HEK293 (cell line): ENCODE measurements around the gene ANO9.

Experiments
- CTCF ChIA-PET: fragments of 350-600 bp; formaldehyde crosslinking; extraction: SDS; loops from one replicate; lab custom pipeline; 2021; ENCODE audit warnings: antibody characterized with exemption; lab: Yijun Ruan, JAX
- POLR2A ChIA-PET: fragments of 300-600 bp; formaldehyde crosslinking; extraction: SDS; loops from one replicate; lab custom pipeline; 2020; ENCODE audit warnings: antibody characterized with exemption, inconsistent platforms; lab: Yijun Ruan, JAX
- H3K27ac ChIP-seq: fragments of 200-500 bp; sonication (Bioruptor generic); 2 replicates; pipeline ENCODE4 v1.5.1; 2014; ENCODE audit warnings: low read depth, low read length, control low read depth, inconsistent platforms; ENCODE audit errors: extremely low read depth
- H3K36me3 ChIP-seq, 2 experiments: fragments of 200-500 bp in 1 of 2; sonication (Bioruptor generic) in 1 of 2; 1 replicate in 1 of 2; 2 replicates in 1 of 2; pipeline ENCODE4 v1.5.1; 2014 to 2017; ENCODE audit warnings: inconsistent platforms in 2 of 2, low read length in 2 of 2; ENCODE audit not compliant: control insufficient read depth in 2 of 2, insufficient read depth in 1 of 2
- H3K4me1 ChIP-seq: fragments of 200-500 bp; sonication (Bioruptor generic); 2 replicates; pipeline ENCODE4 v1.5.1; 2014; ENCODE audit warnings: mild to moderate bottlenecking, low read length, inconsistent platforms; ENCODE audit not compliant: control insufficient read depth, insufficient read depth
- H3K4me3 ChIP-seq: 2 replicates; pipeline ENCODE4 v1.5.1; 2011; ENCODE audit warnings: low read depth, mild to moderate bottlenecking, control low read depth, low read length, moderate library complexity
- H3K9me3 ChIP-seq: fragments of 200-500 bp; sonication (Bioruptor generic); 2 replicates; pipeline ENCODE4 v1.5.1; 2014; ENCODE audit warnings: low read depth, low read length, inconsistent platforms; ENCODE audit not compliant: control insufficient read depth, insufficient read depth
- HOXA7 ChIP-seq: sonication (generic); formaldehyde crosslinking; IDR thresholded peaks from 2 replicates; pipeline ENCODE4 v1.8.1; 2022; ENCODE audit warnings: missing genetic modification reagents, borderline replicate concordance
- HOXD13 ChIP-seq: sonication (generic); formaldehyde crosslinking; IDR thresholded peaks from 2 replicates; pipeline ENCODE4 v1.8.0; 2022; ENCODE audit warnings: missing genetic modification reagents, borderline replicate concordance
- INSM2 ChIP-seq: fragments of 450-650 bp; formaldehyde crosslinking; IDR thresholded peaks from 2 replicates; pipeline ENCODE4 v1.5.1; 2016; ENCODE audit warnings: missing biosample characterization, missing genetic modification characterization
- KLF10 ChIP-seq: fragments of 450-650 bp; IDR thresholded peaks from 2 replicates; pipeline ENCODE4 v1.5.1; 2018; ENCODE audit warnings: missing biosample characterization, mild to moderate bottlenecking, missing genetic modification characterization
- PATZ1 ChIP-seq: fragments of 450-650 bp; formaldehyde crosslinking; IDR thresholded peaks from 2 replicates; pipeline ENCODE4 v1.5.1; 2016; ENCODE audit warnings: missing biosample characterization, missing genetic modification characterization
- PRDM4 ChIP-seq: fragments of 450-650 bp; formaldehyde crosslinking; IDR thresholded peaks from 2 replicates; pipeline ENCODE4 v1.5.1; 2017; ENCODE audit warnings: missing biosample characterization, missing genetic modification characterization
- RBAK ChIP-seq: fragments of 450-650 bp; formaldehyde crosslinking; IDR thresholded peaks from 2 replicates; pipeline ENCODE4 v1.5.1; 2016; ENCODE audit warnings: missing biosample characterization, missing genetic modification characterization
- SP3 ChIP-seq: fragments of 450-650 bp; formaldehyde crosslinking; IDR thresholded peaks from 2 replicates; pipeline ENCODE4 v1.5.1; 2016; ENCODE audit warnings: missing biosample characterization, missing genetic modification characterization
- ZBTB1 ChIP-seq: fragments of 450-650 bp; formaldehyde crosslinking; IDR thresholded peaks from 2 replicates; pipeline ENCODE4 v1.5.1; 2016; ENCODE audit warnings: missing biosample characterization, missing genetic modification characterization
- ZBTB10 ChIP-seq: fragments of 450-650 bp; formaldehyde crosslinking; IDR thresholded peaks from 2 replicates; pipeline ENCODE4 v1.5.1; 2016; ENCODE audit warnings: missing biosample characterization, missing genetic modification characterization
- ZFHX2 ChIP-seq: fragments of 450-650 bp; formaldehyde crosslinking; conservative IDR thresholded peaks from 2 replicates; pipeline ENCODE4 v1.5.1; 2016; ENCODE audit warnings: missing biosample characterization, missing genetic modification characterization
- ZNF157 ChIP-seq: fragments of 450-650 bp; formaldehyde crosslinking; IDR thresholded peaks from 2 replicates; pipeline ENCODE4 v1.5.1; 2016; ENCODE audit warnings: missing biosample characterization, missing genetic modification characterization
- ZNF19 ChIP-seq: fragments of 450-650 bp; formaldehyde crosslinking; IDR thresholded peaks from 2 replicates; pipeline ENCODE4; 2016; ENCODE audit warnings: missing biosample characterization, missing genetic modification characterization, low read depth
- ZNF2 ChIP-seq: fragments of 450-650 bp; formaldehyde crosslinking; IDR thresholded peaks from 2 replicates; pipeline ENCODE4 v1.5.1; 2016; ENCODE audit warnings: missing biosample characterization, missing genetic modification characterization
- ZNF266 ChIP-seq: fragments of 450-650 bp; formaldehyde crosslinking; IDR thresholded peaks from 2 replicates; pipeline ENCODE4 v1.5.1; 2016; ENCODE audit warnings: missing biosample characterization, missing genetic modification characterization, low read depth
- ZNF292 ChIP-seq: fragments of 450-650 bp; formaldehyde crosslinking; IDR thresholded peaks from 2 replicates; pipeline ENCODE4 v1.5.1; 2016; ENCODE audit warnings: low read depth, missing biosample characterization, missing genetic modification characterization, borderline replicate concordance
- ZNF311 ChIP-seq: fragments of 450-650 bp; formaldehyde crosslinking; IDR thresholded peaks from 2 replicates; pipeline ENCODE4 v1.5.1; 2017; ENCODE audit warnings: missing biosample characterization, missing genetic modification characterization, borderline replicate concordance
- ZNF423 ChIP-seq: fragments of 450-650 bp; formaldehyde crosslinking; IDR thresholded peaks from 2 replicates; pipeline ENCODE4 v1.5.1; 2016; ENCODE audit warnings: missing biosample characterization, missing genetic modification characterization
- ZNF571 ChIP-seq: fragments of 450-650 bp; formaldehyde crosslinking; IDR thresholded peaks from 2 replicates; pipeline ENCODE4 v1.5.0; 2017; ENCODE audit warnings: missing biosample characterization, missing genetic modification characterization
- ZNF677 ChIP-seq: fragments of 450-650 bp; IDR thresholded peaks from 2 replicates; pipeline ENCODE4 v1.5.0; 2018; ENCODE audit warnings: missing biosample characterization, mild to moderate bottlenecking, missing genetic modification characterization, moderate library complexity
- ZNF707 ChIP-seq: fragments of 450-650 bp; formaldehyde crosslinking; IDR thresholded peaks from 2 replicates; pipeline ENCODE4 v1.5.1; 2016; ENCODE audit warnings: missing biosample characterization, missing genetic modification characterization
- ZNF76 ChIP-seq: fragments of 450-650 bp; formaldehyde crosslinking; IDR thresholded peaks from 2 replicates; pipeline ENCODE4; 2016; ENCODE audit warnings: low read depth, missing biosample characterization, missing genetic modification characterization, borderline replicate concordance
- ZNF837 ChIP-seq: fragments of 450-650 bp; formaldehyde crosslinking; IDR thresholded peaks from 2 replicates; pipeline ENCODE4 v1.5.1; 2016; ENCODE audit warnings: missing biosample characterization, missing genetic modification characterization
- TF ChIP-seq, protein P1 (sequence below): fragments of 450-650 bp; formaldehyde crosslinking; IDR thresholded peaks from 2 replicates; pipeline ENCODE4 v1.5.1; 2016; ENCODE audit warnings: missing biosample characterization, missing genetic modification characterization
- TF ChIP-seq, protein P2 (sequence below): fragments of 450-650 bp; formaldehyde crosslinking; IDR thresholded peaks from 2 replicates; pipeline ENCODE4 v1.5.1; 2016; ENCODE audit warnings: missing biosample characterization, missing genetic modification characterization, low read depth

ANO9 gene

DNA sequence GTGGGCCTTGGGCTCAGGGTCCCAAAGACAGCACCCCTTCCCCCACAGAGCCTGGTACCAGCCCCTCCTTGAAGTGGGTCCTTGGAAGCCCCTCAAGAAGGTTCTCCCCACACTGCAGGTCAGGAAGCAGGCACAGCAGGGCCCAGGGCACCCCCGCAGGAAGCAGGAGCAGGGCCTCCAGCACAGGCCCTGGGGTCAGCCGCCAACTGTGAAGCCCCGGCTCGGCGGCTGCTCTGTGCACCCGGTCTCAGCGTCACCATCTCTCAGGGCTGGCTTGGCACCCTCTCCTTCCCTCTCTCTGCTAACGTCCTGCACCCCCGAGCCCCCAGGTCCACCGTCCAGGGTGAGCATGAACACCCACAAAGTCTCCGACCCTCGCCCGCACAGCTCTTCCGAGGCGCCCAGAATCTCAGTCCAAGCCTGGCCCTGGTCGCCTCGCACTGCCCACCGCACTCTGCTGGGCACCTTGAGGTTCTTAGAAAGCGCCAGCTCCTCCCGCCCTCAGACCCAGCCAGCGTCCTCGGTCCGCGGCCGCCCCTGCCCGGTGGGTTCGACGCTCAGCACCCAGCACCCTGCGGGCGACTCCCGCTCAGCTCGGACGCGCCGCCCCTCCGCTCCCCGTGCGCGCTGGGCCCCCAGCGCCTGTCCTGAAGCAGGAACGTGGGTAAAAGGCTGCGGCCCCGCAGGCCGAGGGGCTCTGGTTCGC lies 25.6 kb downstream of the ANO9 start:
- H3K4me3 ChIP-seq, result no peak overlapping the region
- no peaks in the 10 kb centered on the region for H3K4me1 ChIP-seq
- H3K36me3 ChIP-seq, result no peaks in the 10 kb centered on the region
- H3K9me3 ChIP-seq, result no peaks in the 10 kb centered on the region
- POLR2A ChIA-PET, result interaction anchor here (0.8 kb wide), 1 partner anchor 9 kb away, joined by 4 read pairs; no protein-coding TSS in a partner anchor
- CTCF ChIA-PET, result no interaction called here
- H3K27ac ChIP-seq, result no peak overlapping the region
- TF ChIP-seq ZNF423 (tag by site-specific recombination), result no peak
- no peak for TF ChIP-seq PRDM4 (tag by site-specific recombination)
- TF ChIP-seq ZBTB1 (tag by site-specific recombination), result no peak
- no peak for TF ChIP-seq ZNF19 (tag by site-specific recombination)
- TF ChIP-seq ZNF292, result no peak
- TF ChIP-seq SP3, result no peak
- TF ChIP-seq, protein P1, sequence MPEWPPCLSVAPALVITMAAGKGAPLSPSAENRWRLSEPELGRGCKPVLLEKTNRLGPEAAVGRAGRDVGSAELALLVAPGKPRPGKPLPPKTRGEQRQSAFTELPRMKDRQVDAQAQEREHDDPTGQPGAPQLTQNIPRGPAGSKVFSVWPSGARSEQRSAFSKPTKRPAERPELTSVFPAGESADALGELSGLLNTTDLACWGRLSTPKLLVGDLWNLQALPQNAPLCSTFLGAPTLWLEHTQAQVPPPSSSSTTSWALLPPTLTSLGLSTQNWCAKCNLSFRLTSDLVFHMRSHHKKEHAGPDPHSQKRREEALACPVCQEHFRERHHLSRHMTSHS, result no peak
- TF ChIP-seq ZFHX2, result no peak
- TF ChIP-seq ZNF266 (tag by site-specific recombination), result no peak
- TF ChIP-seq ZNF677 (tag by site-specific recombination), result no peak
- TF ChIP-seq ZBTB10 (tag by site-specific recombination), result no peak
- no peak for TF ChIP-seq ZNF311 (tag by site-specific recombination)
- no peak for TF ChIP-seq KLF10 (tag by site-specific recombination)
- TF ChIP-seq ZNF571, result no peak
- TF ChIP-seq ZNF707 (tag by site-specific recombination), result no peak
- no peak for TF ChIP-seq HOXA7 (CRISPR knock-in tag)

GRCh38 chr11:415640-416041 lies 26.2 kb downstream of the ANO9 start:
- no peak overlapping the region for H3K4me3 ChIP-seq
- no peaks in the 10 kb centered on the region for H3K9me3 ChIP-seq
- no peaks in the 10 kb centered on the region for H3K4me1 ChIP-seq
- H3K36me3 ChIP-seq, result no peaks in the 10 kb centered on the region
- H3K27ac ChIP-seq, result no peak overlapping the region
- ChIA-PET POLR2A (no interaction called here), CTCF (interaction anchor here (0.8 kb wide), 1 partner anchor 28 kb away, joined by 4 read pairs; no protein-coding TSS in a partner anchor)
- TF ChIP-seq, protein P2, sequence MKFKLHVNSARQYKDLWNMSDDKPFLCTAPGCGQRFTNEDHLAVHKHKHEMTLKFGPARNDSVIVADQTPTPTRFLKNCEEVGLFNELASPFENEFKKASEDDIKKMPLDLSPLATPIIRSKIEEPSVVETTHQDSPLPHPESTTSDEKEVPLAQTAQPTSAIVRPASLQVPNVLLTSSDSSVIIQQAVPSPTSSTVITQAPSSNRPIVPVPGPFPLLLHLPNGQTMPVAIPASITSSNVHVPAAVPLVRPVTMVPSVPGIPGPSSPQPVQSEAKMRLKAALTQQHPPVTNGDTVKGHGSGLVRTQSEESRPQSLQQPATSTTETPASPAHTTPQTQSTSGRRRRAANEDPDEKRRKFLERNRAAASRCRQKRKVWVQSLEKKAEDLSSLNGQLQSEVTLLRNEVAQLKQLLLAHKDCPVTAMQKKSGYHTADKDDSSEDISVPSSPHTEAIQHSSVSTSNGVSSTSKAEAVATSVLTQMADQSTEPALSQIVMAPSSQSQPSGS (tag by site-specific recombination), result no peak
- TF ChIP-seq INSM2 (tag by site-specific recombination) (no peak), HOXD13 (CRISPR knock-in tag) (no peak), ZNF157 (tag by site-specific recombination) (no peak), ZNF837 (no peak), ZNF76 (tag by site-specific recombination) (no peak), ZNF2 (tag by site-specific recombination) (no peak), PATZ1 (tag by site-specific recombination) (no peak), RBAK (tag by site-specific recombination) (no peak)
